Measurements from ENCODE around the gene ZDBF2. TPM values are rescaled to one million over a fixed set of nuclear protein-coding genes. Genes with fewer than 3 reads are reported as not detected.

Gene ZDBF2
- total RNA-seq, 4 donors from 2014 or later = 3.4 to 8.0 (median 4.3) TPM

DNA sequence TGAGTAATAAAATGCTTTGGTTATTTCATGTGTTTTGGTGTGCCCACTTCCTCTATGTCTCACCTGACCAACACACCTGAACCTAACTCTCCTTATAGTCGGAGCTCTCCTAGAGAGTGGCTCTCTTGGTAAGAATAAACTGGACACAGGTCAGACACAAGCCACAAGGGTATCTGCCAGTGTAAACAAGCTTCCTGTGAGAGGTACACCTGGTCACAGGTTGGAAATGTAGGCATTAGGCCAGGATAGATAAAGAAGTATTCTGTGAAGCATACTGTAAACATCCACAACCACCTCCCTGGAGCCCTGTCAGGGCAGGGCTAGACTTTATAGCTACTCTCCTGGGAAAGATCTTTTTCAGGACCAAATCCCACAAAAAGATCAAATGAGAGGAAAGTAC is 69.4 kb downstream of the ZDBF2 start:
- H3K36me3 ChIP-seq = no peaks in the 10 kb centered on the region
- DNase-seq (ENCODE audit: low spot score in 2 of 2) = no peak
- H3K4me1 ChIP-seq = no peaks in the 10 kb centered on the region
- no peaks in the 10 kb centered on the region for H3K27me3 ChIP-seq
- no peak overlapping the region for H3K4me3 ChIP-seq
- TF ChIP-seq, protein P1, sequence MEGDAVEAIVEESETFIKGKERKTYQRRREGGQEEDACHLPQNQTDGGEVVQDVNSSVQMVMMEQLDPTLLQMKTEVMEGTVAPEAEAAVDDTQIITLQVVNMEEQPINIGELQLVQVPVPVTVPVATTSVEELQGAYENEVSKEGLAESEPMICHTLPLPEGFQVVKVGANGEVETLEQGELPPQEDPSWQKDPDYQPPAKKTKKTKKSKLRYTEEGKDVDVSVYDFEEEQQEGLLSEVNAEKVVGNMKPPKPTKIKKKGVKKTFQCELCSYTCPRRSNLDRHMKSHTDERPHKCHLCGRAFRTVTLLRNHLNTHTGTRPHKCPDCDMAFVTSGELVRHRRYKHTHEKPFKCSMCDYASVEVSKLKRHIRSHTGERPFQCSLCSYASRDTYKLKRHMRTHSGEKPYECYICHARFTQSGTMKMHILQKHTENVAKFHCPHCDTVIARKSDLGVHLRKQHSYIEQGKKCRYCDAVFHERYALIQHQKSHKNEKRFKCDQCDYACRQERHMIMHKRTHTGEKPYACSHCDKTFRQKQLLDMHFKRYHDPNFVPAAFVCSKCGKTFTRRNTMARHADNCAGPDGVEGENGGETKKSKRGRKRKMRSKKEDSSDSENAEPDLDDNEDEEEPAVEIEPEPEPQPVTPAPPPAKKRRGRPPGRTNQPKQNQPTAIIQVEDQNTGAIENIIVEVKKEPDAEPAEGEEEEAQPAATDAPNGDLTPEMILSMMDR (IDR thresholded peaks at IDR 0.05) = no peak
- TF ChIP-seq POLR2AphosphoS5 (IDR thresholded peaks at IDR 0.05) = no peak
- no peak for TF ChIP-seq EP300 (IDR thresholded peaks at IDR 0.05)
- no peak for TF ChIP-seq POLR2A (IDR thresholded peaks at IDR 0.05)
- H3K9me3 ChIP-seq = peaks cover 2% of the 10 kb centered on the region
- WGBS = 90% methylated on average over 1 of the region's 1 CpG
- H3K27ac ChIP-seq = no peak overlapping the region

DNA sequence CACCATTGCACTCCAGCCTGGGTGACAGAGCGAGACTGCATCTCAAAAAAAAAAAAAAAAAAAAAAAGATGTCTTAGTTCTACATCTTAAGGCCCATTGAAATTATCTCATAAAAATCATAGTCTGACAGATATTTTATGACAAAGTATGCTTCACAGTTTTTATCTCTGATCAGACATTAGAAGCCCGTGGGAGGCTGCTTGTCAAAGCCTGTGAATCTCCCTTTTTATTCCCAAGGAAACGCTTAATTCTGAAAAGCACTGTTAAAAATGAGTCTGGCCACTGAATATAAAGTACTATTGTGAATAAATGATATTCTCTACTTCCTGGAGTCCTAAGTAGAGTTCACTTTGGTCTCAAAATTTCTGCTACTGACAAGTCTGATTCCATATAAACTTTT is 71.1 kb downstream of the ZDBF2 start:
- Histone ChIP-seq H3K36me3 (no peaks in the 10 kb centered on the region), H3K27me3 (no peaks in the 10 kb centered on the region), H3K4me1 (no peaks in the 10 kb centered on the region), H3K27ac (no peak overlapping the region), H3K9me3 (peaks cover 6% of the 10 kb centered on the region), H3K4me3 (no peak overlapping the region)
- WGBS = 61% methylated on average over 3 of the region's 3 CpGs
- no peak for DNase-seq (ENCODE audit: low spot score in 2 of 2)
- TF ChIP-seq, protein P1 (IDR thresholded peaks at IDR 0.05) = no peak
- no peak for TF ChIP-seq EP300 (IDR thresholded peaks at IDR 0.05)
- no peak for TF ChIP-seq POLR2AphosphoS5 (IDR thresholded peaks at IDR 0.05)
- TF ChIP-seq POLR2A (IDR thresholded peaks at IDR 0.05) = no peak

DNA sequence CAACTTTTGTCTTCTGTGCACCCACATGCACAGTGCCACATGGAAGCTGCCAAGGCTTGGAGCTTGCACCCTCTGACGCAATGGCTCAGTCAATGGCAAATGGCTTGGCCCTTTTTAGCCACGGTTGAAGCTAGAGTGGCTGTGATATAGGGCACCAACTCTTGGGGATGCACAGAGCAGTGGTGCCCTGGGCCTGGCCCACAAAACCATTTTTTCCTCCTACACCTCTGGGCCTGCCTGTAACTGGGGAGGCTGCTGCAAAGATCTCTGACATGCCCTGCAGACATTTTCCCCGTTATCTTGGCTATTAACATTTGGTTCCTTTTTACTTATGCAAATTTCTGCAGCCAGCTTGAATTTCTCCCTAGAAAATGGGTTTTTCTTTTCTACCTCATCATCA is 74.9 kb downstream of the ZDBF2 start:
- TF ChIP-seq, protein P1 (IDR thresholded peaks at IDR 0.05) = no peak
- TF ChIP-seq EP300 (IDR thresholded peaks at IDR 0.05) (no peak), POLR2AphosphoS5 (IDR thresholded peaks at IDR 0.05) (no peak), POLR2A (IDR thresholded peaks at IDR 0.05) (no peak)
- no peak for DNase-seq (ENCODE audit: low spot score in 2 of 2)
- Histone ChIP-seq H3K9me3 (peaks cover 6% of the 10 kb centered on the region), H3K27ac (no peak overlapping the region), H3K4me1 (no peaks in the 10 kb centered on the region), H3K36me3 (no peaks in the 10 kb centered on the region), H3K4me3 (no peak overlapping the region), H3K27me3 (no peaks in the 10 kb centered on the region)
- WGBS = 87% methylated on average over 3 of the region's 3 CpGs

DNA sequence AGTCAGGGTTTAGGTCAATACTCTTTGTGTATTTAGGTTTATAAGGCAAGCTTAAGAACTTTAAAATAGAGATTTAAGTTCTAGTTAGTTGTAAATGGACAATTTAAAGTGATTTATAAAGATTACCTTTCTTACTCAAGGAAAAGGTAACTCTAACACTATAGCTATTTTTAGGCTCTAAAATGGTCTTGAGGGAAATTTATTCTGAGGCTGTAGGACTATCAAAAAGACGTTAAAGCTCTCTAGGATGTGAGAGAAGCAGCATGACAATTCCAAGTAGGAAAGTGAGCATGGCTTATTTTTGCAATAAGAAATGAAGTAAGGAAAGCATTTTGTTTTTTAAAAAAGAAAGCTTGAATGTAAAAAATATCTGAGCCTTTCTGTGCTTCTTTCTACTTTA is 78.1 kb downstream of the ZDBF2 start:
- Histone ChIP-seq H3K36me3 (no peaks in the 10 kb centered on the region), H3K4me1 (no peaks in the 10 kb centered on the region), H3K4me3 (no peak overlapping the region), H3K27me3 (no peaks in the 10 kb centered on the region), H3K27ac (no peak overlapping the region), H3K9me3 (peaks cover 6% of the 10 kb centered on the region)
- 42% methylated on average over 1 of the region's 1 CpG for WGBS
- TF ChIP-seq, protein P1 (IDR thresholded peaks at IDR 0.05) = no peak
- TF ChIP-seq EP300 (IDR thresholded peaks at IDR 0.05) (no peak), POLR2AphosphoS5 (IDR thresholded peaks at IDR 0.05) (no peak), POLR2A (IDR thresholded peaks at IDR 0.05) (no peak)
- no peak for DNase-seq (ENCODE audit: low spot score in 2 of 2)

DNA sequence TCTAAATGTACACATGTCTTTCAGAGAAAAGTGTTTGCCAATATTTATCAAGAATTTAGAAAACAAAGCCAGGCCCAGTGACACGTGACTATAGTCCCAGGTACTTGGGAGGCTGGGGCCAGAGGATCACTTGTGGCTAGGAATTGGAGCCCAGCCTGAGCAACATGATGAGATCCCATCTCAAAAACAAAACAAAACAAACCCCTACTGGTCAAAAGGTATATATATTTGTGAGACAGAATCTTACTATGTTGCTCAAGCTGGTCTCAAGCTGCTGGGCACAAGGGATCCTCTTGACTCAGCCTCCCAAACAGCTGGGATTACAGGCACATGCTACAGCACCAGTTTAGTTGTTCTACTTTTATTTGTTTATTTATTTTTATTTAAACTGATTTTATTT is 79.2 kb downstream of the ZDBF2 start:
- WGBS = 81% methylated on average over 1 of the region's 1 CpG
- Histone ChIP-seq H3K4me3 (no peak overlapping the region), H3K36me3 (no peaks in the 10 kb centered on the region), H3K27ac (no peak overlapping the region), H3K27me3 (no peaks in the 10 kb centered on the region), H3K4me1 (no peaks in the 10 kb centered on the region), H3K9me3 (peaks cover 5% of the 10 kb centered on the region)
- DNase-seq (ENCODE audit: low spot score in 2 of 2) = no peak
- TF ChIP-seq, protein P1 (IDR thresholded peaks at IDR 0.05) = no peak
- no peak for TF ChIP-seq POLR2AphosphoS5 (IDR thresholded peaks at IDR 0.05)
- no peak for TF ChIP-seq EP300 (IDR thresholded peaks at IDR 0.05)
- no peak for TF ChIP-seq POLR2A (IDR thresholded peaks at IDR 0.05)

Data from suprapubic skin (tissue), 4 donors.